ENCODE data around the gene PPP2R2C. TPM values are rescaled to one million over a fixed set of nuclear protein-coding genes. Genes with fewer than 3 reads are reported as not detected.

The PPP2R2C gene
- polyA plus RNA-seq, 1 donor from 2014 or later = 34.4 TPM

DNA sequence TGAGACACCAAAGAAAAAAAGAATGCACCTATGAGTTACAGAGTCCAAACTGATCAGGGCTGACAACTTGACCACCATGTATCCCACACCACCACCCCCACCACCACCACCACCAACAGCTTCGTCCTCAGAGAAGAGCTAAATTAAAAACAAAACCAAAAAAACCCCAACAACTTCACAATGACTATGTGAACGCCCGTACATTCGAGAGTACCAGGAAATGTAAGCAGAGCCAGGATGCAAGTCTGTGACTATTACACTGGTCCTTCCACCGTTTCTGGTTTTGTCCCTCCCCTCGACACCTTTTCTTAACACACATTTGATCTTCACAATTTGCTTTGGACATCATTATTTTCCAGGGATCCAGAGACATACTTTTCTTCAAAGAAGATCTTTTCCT is 151.8 kb downstream of the PPP2R2C start:
- H3K79me2 ChIP-seq (replicated peaks; ENCODE audit: insufficient read depth, low read length) = no peaks in the 10 kb centered on the region
- H3K36me3 ChIP-seq (ENCODE audit: insufficient read depth, low read length) = peaks cover 15% of the 10 kb centered on the region
- H3K9ac ChIP-seq (ENCODE audit: low read length) = no peak overlapping the region
- no peak overlapping the region for H3K4me3 ChIP-seq (ENCODE audit: low read length)
- no peak for TF ChIP-seq EZH2 (IDR thresholded peaks at IDR 0.05; ENCODE audit: borderline replicate concordance, insufficient read depth, low read length, poor library complexity, severe bottlenecking)
- no peak for TF ChIP-seq POLR2AphosphoS5 (IDR thresholded peaks at IDR 0.05)
- peaks cover 7% of the 10 kb centered on the region for H3K9me3 ChIP-seq (ENCODE audit: low read length)
- H3F3A ChIP-seq (ENCODE audit: insufficient read depth, low read length, poor library complexity, severe bottlenecking) = no peaks in the 10 kb centered on the region
- H3K9me2 ChIP-seq (ENCODE audit: insufficient read depth, low read length) = no peaks in the 10 kb centered on the region
- H2AFZ ChIP-seq (ENCODE audit: low read depth, low read length) = no peak overlapping the region
- no peaks in the 10 kb centered on the region for H3K27me3 ChIP-seq (ENCODE audit: insufficient read depth, low read depth, low read length)
- H4K20me1 ChIP-seq (ENCODE audit: insufficient read depth) = no peaks in the 10 kb centered on the region
- H3K4me2 ChIP-seq (ENCODE audit: low read length) = no peak overlapping the region
- no peak overlapping the region for H3K27ac ChIP-seq (ENCODE audit: low read length)

DNA sequence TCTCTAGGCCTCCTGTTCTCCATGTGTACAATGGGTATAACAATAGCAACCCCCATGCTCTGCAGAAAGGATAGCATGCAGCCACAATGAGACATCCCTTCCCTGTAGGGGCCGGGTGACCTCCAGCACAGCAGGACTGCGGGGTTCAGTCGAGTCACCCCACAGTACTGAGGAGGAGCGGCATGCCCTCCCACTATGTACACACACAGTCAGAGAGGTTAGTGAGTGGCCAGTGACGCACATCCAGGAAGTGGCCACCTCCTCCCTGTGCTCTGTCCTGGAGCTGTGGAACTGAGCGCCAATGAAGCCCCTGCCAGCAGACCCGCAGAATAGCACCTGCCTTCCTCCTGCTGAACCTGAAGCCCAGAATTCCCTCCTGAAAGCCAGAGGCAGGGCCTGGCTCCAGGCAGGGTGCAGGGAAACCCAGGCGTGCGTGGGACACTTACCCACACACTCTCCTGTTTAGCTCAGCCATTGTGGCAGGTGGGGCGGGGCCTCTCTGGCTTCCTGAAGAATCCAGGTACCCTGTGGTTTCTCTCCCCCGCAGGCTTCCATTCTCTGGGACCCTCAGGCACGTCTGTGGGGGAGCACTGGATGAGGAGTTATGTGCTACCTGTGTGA is 152.8 kb downstream of the PPP2R2C start:
- Histone ChIP-seq H3K9me3 (ENCODE audit: low read length) (peaks cover 7% of the 10 kb centered on the region), H4K20me1 (ENCODE audit: insufficient read depth) (no peaks in the 10 kb centered on the region), H2AFZ (ENCODE audit: low read depth, low read length) (no peak overlapping the region), H3K4me2 (ENCODE audit: low read length) (no peak overlapping the region), H3K79me2 (replicated peaks; ENCODE audit: insufficient read depth, low read length) (no peaks in the 10 kb centered on the region), H3K9ac (ENCODE audit: low read length) (no peak overlapping the region), H3K36me3 (ENCODE audit: insufficient read depth, low read length) (peaks cover 15% of the 10 kb centered on the region), H3K27me3 (ENCODE audit: insufficient read depth, low read depth, low read length) (no peaks in the 10 kb centered on the region), H3K9me2 (ENCODE audit: insufficient read depth, low read length) (no peaks in the 10 kb centered on the region), H3F3A (ENCODE audit: insufficient read depth, low read length, poor library complexity, severe bottlenecking) (no peaks in the 10 kb centered on the region), H3K4me3 (ENCODE audit: low read length) (no peak overlapping the region), H3K27ac (ENCODE audit: low read length) (no peak overlapping the region)
- no peak for TF ChIP-seq TAF1 (IDR thresholded peaks at IDR 0.05; ENCODE audit: low read depth)
- no peak for TF ChIP-seq MXI1 (conservative IDR thresholded peaks at IDR 0.05; ENCODE audit: poor library complexity, severe bottlenecking)
- no peak for TF ChIP-seq RAD21 (conservative IDR thresholded peaks at IDR 0.05)
- no peak for TF ChIP-seq SMC3 (conservative IDR thresholded peaks at IDR 0.05; ENCODE audit: poor library complexity)
- TF ChIP-seq, protein P1, sequence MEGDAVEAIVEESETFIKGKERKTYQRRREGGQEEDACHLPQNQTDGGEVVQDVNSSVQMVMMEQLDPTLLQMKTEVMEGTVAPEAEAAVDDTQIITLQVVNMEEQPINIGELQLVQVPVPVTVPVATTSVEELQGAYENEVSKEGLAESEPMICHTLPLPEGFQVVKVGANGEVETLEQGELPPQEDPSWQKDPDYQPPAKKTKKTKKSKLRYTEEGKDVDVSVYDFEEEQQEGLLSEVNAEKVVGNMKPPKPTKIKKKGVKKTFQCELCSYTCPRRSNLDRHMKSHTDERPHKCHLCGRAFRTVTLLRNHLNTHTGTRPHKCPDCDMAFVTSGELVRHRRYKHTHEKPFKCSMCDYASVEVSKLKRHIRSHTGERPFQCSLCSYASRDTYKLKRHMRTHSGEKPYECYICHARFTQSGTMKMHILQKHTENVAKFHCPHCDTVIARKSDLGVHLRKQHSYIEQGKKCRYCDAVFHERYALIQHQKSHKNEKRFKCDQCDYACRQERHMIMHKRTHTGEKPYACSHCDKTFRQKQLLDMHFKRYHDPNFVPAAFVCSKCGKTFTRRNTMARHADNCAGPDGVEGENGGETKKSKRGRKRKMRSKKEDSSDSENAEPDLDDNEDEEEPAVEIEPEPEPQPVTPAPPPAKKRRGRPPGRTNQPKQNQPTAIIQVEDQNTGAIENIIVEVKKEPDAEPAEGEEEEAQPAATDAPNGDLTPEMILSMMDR (IDR thresholded peaks at IDR 0.05; ENCODE audit: poor library complexity, severe bottlenecking) = no peak
- TF ChIP-seq POLR2AphosphoS5 (IDR thresholded peaks at IDR 0.05) = no peak
- TF ChIP-seq REST (IDR thresholded peaks at IDR 0.05; ENCODE audit: borderline replicate concordance) = no peak
- TF ChIP-seq EP300 (conservative IDR thresholded peaks at IDR 0.05; ENCODE audit: poor library complexity, severe bottlenecking) = no peak
